Left ventricle myocardium inferior (tissue), 1 donor: Measurements from ENCODE around the gene ZNF215. TPM values are rescaled to one million over a fixed set of nuclear protein-coding genes. Genes with fewer than 3 reads are reported as not detected.

Experiments used
- DNase-seq: peaks from one replicate; pipeline ENCODE4 v3.0.0-alpha.2; 2020
- H3K27ac ChIP-seq: fragments of 200-600 bp; replicated peaks from 2 replicates; pipeline ENCODE4 v1.8.0; 2021
- H3K27me3 ChIP-seq: fragments of 200-600 bp; 2 replicates; pipeline ENCODE4 v1.8.0; 2021; ENCODE audit warnings: low read depth
- H3K36me3 ChIP-seq: fragments of 200-600 bp; 2 replicates; pipeline ENCODE4 v1.8.0; 2021
- H3K4me1 ChIP-seq: fragments of 200-600 bp; 2 replicates; pipeline ENCODE4 v1.8.0; 2021
- H3K4me3 ChIP-seq: fragments of 200-600 bp; 2 replicates; pipeline ENCODE4 v1.8.0; 2021; ENCODE audit warnings: mild to moderate bottlenecking, moderate library complexity
- H3K9me3 ChIP-seq: fragments of 200-600 bp; replicated peaks from 2 replicates; pipeline ENCODE4 v1.8.0; 2021
- intact Hi-C: fragments of 100-400 bp; cut with micrococcal nuclease; formaldehyde crosslinking; loops from one replicate; pipeline ENCODE4 v1.11.0; 2022
- total RNA-seq: library from RNA; stranded (reverse); fragmentation: NEBNext Ultra II Directional; extraction: Animal tissue kit (Norgen Biotek cat#: 25700); gene quantifications from one replicate; pipeline ENCODE4 v1.2.1, GENCODE V29; 2021
- TF ChIP-seq, protein P1 (sequence below): fragments of 200-600 bp; IDR thresholded peaks from 2 replicates; pipeline ENCODE4 v1.8.0; 2021; ENCODE audit warnings: antibody characterized with exemption, mild to moderate bottlenecking, borderline replicate concordance
- donor health status: DM: no; HTN: yes; CAD: no; lungs with severe emphysema.

Gene ZNF215
- total RNA-seq, 1 donor from 2014 or later = 0.77 TPM

GRCh38 chr11:6992457-6993417 lies 66.5 kb downstream of the ZNF215 start:
- no peaks in the 10 kb centered on the region for H3K4me1 ChIP-seq
- intact Hi-C loops = no loop called here
- TF ChIP-seq, protein P1, sequence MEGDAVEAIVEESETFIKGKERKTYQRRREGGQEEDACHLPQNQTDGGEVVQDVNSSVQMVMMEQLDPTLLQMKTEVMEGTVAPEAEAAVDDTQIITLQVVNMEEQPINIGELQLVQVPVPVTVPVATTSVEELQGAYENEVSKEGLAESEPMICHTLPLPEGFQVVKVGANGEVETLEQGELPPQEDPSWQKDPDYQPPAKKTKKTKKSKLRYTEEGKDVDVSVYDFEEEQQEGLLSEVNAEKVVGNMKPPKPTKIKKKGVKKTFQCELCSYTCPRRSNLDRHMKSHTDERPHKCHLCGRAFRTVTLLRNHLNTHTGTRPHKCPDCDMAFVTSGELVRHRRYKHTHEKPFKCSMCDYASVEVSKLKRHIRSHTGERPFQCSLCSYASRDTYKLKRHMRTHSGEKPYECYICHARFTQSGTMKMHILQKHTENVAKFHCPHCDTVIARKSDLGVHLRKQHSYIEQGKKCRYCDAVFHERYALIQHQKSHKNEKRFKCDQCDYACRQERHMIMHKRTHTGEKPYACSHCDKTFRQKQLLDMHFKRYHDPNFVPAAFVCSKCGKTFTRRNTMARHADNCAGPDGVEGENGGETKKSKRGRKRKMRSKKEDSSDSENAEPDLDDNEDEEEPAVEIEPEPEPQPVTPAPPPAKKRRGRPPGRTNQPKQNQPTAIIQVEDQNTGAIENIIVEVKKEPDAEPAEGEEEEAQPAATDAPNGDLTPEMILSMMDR = no peak
- no peaks in the 10 kb centered on the region for H3K27me3 ChIP-seq
- H3K27ac ChIP-seq = no peak overlapping the region
- no peak for DNase-seq
- H3K9me3 ChIP-seq = no peaks in the 10 kb centered on the region
- H3K36me3 ChIP-seq = no peaks in the 10 kb centered on the region
- H3K4me3 ChIP-seq = no peak overlapping the region

DNA sequence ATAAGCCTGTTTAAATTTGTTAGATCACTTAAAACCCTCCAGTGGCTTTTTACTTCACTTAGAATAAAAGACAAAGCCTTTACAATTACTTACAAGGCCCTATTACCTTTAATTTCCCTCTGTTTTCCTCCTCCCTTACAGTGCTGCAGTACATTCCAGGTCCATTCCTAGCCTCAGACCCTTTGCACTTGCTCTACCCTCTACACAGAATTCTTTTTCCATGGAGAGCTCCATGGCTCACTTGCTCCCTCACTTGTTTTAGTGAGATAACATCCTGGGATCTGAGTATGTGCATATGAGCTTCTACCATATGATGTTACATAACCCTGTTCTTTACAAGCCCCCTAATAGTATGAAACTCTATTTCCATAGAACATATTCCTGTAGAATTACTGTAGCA lies 69.5 kb downstream of the ZNF215 start:
- no peak for DNase-seq
- intact Hi-C loops = no loop called here
- Histone ChIP-seq H3K4me3 (no peak overlapping the region), H3K27me3 (no peaks in the 10 kb centered on the region), H3K36me3 (peaks cover 9% of the 10 kb centered on the region), H3K4me1 (no peaks in the 10 kb centered on the region), H3K9me3 (no peaks in the 10 kb centered on the region), H3K27ac (no peak overlapping the region)
- TF ChIP-seq, protein P1 = no peak

DNA sequence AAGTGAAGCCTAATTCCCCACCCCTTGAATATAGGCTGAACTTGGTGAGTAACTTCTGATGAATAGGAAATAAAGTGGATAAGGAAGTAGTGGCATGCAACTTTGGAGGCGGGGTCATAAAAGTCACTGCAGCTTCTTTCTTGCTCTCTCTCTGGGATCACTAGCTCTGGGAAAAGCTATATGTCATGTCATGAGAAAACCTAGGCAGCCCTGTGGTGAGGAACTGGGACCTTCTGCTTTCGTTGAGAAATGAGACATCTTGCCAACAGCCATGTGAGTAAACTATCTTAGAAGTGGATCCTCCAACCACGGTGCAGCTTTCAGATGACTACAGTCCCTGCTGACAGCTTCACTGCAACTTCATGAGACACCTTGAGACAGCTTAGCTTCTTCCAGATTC lies 78.3 kb downstream of the ZNF215 start:
- TF ChIP-seq, protein P1 = no peak
- peaks cover 21% of the 10 kb centered on the region for H3K36me3 ChIP-seq

More for the DNA sequence above, 78.3 kb downstream of the ZNF215 start:
- no peaks in the 10 kb centered on the region for H3K27me3 ChIP-seq
- no peaks in the 10 kb centered on the region for H3K4me1 ChIP-seq
- H3K9me3 ChIP-seq = no peaks in the 10 kb centered on the region
- no peak overlapping the region for H3K4me3 ChIP-seq
- intact Hi-C loops = no loop called here
- H3K27ac ChIP-seq = no peak overlapping the region
- DNase-seq = no peak

Other genes starting within 250 kb of the ZNF215 start
- gene MRPL17, start 243.1 kb upstream of the ZNF215 start, total RNA-seq = 40.2 TPM
- not detected for gene OR2AG2, start 154.4 kb upstream of the ZNF215 start, total RNA-seq
- not detected for gene OR2AG1, start 143.4 kb upstream of the ZNF215 start, total RNA-seq
- not detected for gene OR6A2, start 126.7 kb upstream of the ZNF215 start, total RNA-seq
- not detected for gene OR10A5, start 80.7 kb upstream of the ZNF215 start, total RNA-seq
- gene OR10A2, start 63.4 kb upstream of the ZNF215 start, total RNA-seq = not detected
- not detected for gene OR10A4, start 49.8 kb upstream of the ZNF215 start, total RNA-seq
- not detected for gene OR2D2, start 33.9 kb upstream of the ZNF215 start, total RNA-seq
- gene OR2D3, start 5.4 kb upstream of the ZNF215 start, total RNA-seq = not detected
- 0.96 TPM for gene ZNF214, start 93.9 kb downstream of the ZNF215 start, total RNA-seq
- gene NLRP14, start 94.1 kb downstream of the ZNF215 start, total RNA-seq = not detected
- gene RBMXL2, start 162.6 kb downstream of the ZNF215 start, total RNA-seq = not detected